Measurements from ENCODE around the gene BAMBI.
"Not testable (repeated sequence)": the region's sequence is repeated elsewhere in the genome, so short reads cannot be mapped to it uniquely, and the experiment has no call there.

The BAMBI gene, protein sequence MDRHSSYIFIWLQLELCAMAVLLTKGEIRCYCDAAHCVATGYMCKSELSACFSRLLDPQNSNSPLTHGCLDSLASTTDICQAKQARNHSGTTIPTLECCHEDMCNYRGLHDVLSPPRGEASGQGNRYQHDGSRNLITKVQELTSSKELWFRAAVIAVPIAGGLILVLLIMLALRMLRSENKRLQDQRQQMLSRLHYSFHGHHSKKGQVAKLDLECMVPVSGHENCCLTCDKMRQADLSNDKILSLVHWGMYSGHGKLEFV

DNA sequence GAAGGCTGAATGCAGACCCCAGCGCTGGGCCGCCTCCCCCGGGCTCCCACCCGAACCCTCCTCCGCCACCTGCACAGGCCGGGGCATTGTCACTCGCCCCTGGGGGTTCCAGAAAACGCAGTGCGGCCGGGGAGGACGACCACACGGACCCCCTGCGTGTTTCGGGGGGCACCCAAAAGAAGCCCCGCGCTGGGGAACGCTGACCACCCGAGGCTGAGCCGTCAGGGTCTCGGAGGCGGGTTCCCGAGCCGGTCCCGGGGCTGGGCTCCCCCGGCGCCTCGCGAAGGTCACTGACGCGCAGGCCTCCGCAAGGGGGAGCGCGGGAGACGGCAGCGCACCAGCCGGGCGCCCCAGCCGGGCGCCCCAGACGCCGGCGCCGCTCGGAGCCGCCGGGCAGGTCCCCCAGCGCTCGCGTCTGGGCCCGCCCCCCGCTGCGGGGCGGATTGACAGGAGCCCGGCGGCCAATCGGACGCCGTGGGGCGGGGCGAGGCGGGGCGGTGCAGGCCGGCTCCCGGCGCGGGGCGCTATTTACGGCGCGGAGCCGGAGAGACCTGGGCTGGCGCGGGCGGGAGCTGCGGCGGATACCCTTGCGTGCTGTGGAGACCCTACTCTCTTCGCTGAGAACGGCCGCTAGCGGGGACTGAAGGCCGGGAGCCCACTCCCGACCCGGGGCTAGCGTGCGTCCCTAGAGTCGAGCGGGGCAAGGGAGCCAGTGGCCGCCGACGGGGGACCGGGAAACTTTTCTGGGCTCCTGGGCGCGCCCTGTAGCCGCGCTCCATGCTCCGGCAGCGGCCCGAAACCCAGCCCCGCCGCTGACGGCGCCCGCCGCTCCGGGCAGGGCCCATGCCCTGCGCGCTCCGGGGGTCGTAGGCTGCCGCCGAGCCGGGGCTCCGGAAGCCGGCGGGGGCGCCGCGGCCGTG, at the start of gene BAMBI:
BAMBI (plus strand) TSS at position 554 of the 920 bp plus-strand sequence. CDS start 377 bp downstream, outside the sequence.
- DNase-seq, result peak; percentile 91

DNA sequence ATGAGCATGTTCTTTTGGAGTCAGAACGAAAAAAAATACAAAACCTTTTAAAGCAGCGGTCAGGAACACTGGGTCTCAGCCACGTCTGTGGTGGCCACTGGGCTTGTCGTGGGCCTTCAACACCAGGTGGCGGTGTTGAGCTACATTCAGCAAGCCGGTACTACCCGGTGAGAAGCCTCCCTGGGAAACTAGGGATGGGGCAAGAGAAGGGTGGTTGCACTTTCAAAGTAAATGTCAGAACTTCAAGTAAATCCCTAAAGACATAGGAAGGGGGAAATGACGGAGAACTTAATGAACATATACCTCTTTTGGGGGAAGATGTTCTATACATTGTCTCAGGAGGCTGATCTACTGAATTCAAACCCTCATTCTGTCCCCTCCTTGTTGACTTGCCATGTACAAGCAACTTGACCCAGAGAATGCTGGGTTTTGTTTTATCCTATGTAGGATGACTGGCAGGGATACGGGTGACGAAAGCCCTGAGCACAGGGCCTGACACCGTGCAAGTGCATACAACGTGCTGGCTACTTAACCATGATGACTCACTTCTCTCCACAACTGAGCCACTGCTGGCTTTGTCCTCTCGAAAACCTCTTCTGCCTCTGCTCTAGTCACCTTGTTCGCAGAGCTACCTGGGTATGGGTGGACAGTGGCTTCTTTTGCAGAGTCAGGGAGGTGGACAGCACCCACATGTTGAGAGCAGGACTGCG, 49.0 kb upstream of the BAMBI start:
- peak; percentile 64 for DNase-seq

DNA sequence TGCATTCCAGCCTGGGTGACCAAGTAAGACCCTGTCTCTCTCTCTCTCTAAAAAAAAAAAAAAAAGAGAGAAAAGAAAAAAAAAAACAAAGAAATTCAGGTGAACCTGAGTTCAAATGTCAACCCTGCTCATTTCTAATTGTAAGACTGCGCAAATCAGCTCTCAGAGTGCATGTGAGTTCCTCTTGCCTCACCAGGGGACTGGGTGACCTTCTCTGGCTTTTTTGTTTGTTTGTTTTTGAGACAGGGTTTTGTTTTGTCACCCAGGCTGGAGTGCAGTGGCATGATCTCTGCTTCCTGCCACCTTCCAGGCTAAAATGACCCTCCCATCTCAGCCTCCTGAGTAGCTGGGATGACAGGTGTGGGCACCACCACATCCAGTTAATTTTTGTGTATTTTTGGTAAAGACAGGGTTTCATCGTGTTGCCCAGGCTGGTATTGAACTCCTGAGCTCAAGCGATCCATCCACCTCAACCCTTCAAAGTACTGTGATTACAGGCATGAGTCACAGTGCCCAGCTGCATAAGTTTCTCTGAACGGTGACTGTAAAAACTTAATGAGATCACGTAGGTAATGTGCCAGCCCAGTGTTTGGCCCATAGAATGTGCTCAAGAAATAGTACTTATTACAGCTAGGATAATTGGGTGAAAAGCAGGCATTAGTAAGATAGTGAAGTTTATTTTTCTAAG, 45.3 kb upstream of the BAMBI start:
- DNase-seq, result no peak

DNA sequence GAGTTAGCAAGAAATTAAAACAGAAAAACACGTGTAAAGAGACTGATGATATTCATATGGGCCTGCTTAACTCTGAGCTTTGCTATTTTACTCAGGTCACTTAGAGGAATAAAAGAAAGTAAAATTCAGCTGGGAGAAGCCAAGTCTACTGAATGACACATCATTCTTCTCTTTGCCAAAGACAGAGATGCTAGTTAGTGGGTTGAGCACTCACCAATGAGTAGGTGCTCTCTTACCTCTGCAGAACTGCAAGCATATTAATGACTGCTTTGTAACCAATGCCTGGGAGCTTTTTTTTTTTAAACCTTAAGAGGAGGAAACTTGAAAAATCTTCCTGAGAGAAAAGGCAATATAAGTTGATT, 44.8 kb upstream of the BAMBI start:
- DNase-seq, result no peak

DNA sequence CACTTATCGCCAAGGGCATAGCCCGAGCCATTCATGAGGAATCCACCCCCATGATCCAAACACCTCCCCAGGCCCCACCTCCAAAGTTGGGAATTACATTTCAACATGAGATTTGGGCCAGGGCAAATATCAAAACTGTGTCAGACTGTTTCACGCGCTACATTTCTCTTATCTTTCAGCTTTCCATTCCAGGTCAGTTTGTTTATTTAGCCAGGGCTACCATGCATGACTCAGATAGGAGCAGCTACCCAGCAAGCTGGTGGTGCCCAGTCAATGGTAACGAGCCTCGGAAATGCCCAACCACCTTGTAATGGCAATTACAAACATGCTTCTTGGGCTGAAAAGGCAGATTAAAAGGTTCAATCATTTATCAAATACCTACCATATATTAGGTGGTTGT, 43.6 kb upstream of the BAMBI start:
- no peak for DNase-seq

GRCh38 chr10:28637346-28637745, 40.0 kb upstream of the BAMBI start:
- no peak for DNase-seq

DNA sequence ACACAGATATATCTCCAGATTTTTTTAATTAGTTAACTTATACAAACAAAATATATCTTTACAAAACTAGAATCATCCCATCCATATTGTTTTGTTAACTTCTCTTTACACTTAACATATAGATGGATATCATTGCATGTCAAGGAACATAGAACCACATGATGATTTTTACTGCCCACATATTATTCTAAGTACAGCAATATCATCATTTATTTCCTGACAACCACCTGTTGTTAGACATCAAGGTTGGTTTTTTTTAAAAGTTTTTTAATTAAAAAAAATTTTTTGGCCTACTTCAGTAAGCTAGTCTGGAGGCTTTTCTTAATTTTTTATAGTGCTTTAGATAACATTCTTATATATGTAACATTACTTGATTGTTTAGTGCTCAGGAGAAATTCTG, 38.9 kb upstream of the BAMBI start:
- DNase-seq, result no peak

- no peak for DNase-seq
Observed at GRCh38 chr10:28640551-28640950, 36.8 kb upstream of the BAMBI start.

DNA sequence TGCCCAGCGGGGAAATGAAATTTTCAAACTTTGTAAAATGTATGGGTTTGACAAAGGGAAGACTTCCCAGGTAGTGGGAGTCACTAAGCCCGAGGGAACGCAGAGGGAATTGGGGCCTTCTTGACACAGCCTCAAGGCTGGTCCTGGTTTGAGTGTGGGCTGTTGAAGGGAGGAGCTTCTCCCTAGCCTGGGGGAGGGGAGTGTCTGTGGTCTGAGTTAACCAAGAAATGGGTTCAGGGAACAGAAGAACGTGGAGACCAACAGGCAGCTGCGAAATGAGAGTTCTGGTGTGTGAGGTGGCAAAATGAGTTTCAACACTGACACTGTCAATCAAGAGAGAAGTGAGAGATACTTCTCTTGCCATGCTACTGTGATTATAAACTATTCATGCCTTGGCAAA, 32.7 kb upstream of the BAMBI start:
- DNase-seq, result no peak

GRCh38 chr10:28652106-28652505, 25.2 kb upstream of the BAMBI start:
- DNase-seq, result no peak

- DNase-seq, result no peak
Observed at GRCh38 chr10:28652703-28653102, 24.6 kb upstream of the BAMBI start.

- DNase-seq, result not testable (repeated sequence)
Observed at GRCh38 chr10:28658824-28659223, 18.5 kb upstream of the BAMBI start.

- DNase-seq, result peak; percentile 79
Observed at GRCh38 chr10:28661035-28661434, 16.3 kb upstream of the BAMBI start.

GRCh38 chr10:28663576-28664368, 13.5 kb upstream of the BAMBI start:
- DNase-seq, result peak; percentile 75

DNA sequence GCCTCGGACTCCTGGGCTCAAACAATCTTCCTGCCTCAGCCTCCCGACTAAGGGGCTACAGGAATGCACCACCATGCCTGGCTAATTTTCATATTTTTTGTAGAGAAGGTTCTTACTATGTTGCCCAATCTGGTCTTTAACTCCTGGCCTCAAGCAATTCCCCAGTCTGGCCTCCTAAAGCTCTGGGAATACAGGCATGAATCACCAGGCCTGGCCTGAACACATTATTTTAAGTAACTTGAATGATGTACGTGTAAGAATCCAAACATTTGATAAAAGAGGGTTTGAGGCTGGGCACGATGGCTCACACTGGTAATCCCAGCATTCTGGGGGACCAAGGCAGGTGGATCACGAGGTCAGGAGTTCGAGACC, 13.0 kb upstream of the BAMBI start:
- DNase-seq, result peak; percentile 60

DNA sequence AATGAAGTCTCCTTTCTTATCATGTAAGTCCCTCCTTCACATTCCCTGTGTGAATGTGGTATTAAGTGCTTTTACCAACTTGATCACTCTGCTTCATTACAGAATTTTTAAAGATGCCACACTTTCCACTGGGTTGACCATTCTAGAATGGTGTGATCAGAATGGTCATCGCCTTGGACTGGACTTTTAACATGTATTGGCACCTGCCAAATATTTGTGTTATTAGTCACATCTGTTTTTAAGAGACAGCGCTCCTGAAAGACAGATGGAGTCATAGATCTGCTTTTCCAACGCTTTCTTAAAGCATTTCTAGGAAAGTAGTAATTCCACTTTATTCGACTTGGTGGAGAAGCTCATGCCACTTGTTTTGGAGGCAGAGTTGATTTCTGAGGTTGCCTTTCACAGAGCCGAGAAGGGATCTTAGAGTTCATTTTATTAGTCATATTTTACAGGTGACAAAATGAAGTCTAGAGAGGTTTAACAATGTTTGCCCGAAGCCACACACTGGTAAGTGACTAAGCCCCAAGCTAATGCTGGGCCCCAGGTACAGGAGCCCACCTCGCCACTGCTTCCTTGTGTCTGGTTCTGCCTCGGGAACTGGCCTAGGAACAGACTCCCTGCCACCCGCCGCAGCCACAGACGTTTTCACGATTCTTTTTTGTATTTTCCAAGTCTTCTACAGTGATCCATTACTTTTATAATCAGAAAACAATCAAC, 10.4 kb upstream of the BAMBI start:
- no peak for DNase-seq

DNA sequence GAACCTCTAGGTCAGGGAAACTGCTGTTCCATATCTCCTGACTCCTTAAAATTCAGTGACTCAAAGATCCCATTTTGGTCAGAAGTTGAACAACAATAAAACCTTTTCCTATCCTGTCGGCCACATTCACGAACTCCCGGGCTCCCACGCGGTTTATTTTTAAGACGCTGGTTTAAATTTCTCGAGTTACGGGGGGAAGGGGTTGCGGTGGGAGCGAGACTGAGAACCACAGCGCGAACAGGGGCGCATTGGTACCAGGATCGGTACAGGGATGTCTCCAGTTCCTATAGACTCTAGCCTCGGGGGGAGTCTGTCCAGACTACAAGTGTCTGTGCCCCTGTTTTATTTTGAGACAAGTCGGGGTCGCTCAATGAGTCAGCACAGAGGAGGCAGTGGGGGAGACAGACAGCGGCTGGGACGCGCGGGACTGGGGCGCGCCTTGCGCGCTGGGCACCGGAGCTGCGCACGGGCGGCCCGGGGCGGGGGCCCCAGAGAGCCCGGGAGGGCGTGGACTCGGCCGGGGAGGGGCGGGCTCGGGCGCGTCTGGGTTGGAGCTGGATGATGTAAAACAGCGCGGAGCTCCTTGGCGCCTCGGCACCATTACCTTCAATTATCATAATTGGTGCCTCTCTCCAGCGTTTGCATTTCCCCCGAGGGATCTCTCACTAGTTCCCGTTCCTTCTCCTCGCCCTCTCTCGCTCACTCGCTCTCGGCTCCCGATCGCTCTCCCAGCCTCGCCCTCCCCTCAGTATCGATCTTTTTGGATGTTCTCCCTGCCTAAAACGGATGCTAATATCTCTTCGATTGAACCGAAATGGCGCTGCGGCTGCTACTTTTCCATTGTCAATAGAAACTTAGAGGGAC, 8.7 kb upstream of the BAMBI start:
- DNase-seq, result peak; percentile 40

GRCh38 chr10:28669227-28670173, 7.8 kb upstream of the BAMBI start:
- DNase-seq, result no peak

- no peak for DNase-seq
Observed at GRCh38 chr10:28674782-28675181, 2.5 kb upstream of the BAMBI start.

All from fibroblast of skin of right quadriceps (primary cell).